HG03571 (cell line): ENCODE data around the gene MCTP1.
A peak's percentile ranks its signal among the peaks of the same experiment; 100 is the strongest.
"Not testable (repeated sequence)": the region's sequence is repeated elsewhere in the genome, so short reads cannot be mapped to it uniquely, and the experiment has no call there.

ENCODE experiments used
- ATAC-seq: cut with Tn5 transposase; IDR thresholded peaks from one replicate; pipeline ENCODE4 v1.9.1; 2021; ENCODE audit not compliant: unreplicated experiment

MCTP1 gene

DNA sequence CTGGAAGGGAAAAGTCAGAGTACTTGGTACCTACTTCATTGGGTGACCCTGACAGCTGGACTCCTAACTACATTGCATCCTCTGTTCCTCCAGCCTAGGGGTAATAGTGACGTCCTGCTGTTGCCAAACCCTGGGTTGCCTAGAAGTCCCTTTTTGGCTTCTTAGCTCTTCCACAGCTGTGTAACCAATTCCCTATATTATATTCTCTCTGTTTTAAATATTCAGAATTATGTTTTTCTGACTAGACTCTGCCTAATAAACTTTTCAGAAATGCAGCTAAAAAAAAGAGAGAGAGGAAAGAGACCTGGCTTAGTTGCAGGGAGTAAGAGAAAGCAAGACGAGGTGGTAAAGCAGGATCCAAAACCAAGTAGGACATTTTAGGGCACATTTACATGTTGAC lies 28.4 kb downstream of the MCTP1 start:
- ATAC-seq, result no peak

- ATAC-seq, result no peak
Observed at GRCh38 chr5:95252801-95253200, 32.1 kb downstream of the MCTP1 start.

- ATAC-seq, result no peak
Observed at GRCh38 chr5:95251185-95251584, 33.7 kb downstream of the MCTP1 start.

GRCh38 chr5:95244479-95244878 lies 40.4 kb downstream of the MCTP1 start:
- no peak for ATAC-seq

GRCh38 chr5:95241635-95242034 lies 43.3 kb downstream of the MCTP1 start:
- ATAC-seq, result peak; percentile 97

DNA sequence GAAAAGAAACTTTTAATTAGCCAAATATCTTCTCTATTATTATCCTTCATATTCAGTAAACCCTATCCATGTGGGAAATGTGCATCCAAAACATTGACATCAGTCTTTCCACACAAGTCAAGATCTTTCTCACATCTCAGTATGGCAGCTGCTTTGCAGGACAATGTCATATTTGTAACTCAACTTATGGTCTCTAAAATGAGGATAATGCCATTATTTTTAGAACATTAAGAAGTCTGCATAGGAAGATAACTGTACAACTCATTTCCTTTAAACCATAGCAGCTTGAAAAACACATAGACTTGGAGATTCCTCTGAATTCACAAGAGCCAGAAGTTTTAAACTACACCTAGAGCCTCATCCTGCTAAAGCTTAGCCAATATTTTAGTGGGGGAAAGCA lies 43.7 kb downstream of the MCTP1 start:
- no peak for ATAC-seq

DNA sequence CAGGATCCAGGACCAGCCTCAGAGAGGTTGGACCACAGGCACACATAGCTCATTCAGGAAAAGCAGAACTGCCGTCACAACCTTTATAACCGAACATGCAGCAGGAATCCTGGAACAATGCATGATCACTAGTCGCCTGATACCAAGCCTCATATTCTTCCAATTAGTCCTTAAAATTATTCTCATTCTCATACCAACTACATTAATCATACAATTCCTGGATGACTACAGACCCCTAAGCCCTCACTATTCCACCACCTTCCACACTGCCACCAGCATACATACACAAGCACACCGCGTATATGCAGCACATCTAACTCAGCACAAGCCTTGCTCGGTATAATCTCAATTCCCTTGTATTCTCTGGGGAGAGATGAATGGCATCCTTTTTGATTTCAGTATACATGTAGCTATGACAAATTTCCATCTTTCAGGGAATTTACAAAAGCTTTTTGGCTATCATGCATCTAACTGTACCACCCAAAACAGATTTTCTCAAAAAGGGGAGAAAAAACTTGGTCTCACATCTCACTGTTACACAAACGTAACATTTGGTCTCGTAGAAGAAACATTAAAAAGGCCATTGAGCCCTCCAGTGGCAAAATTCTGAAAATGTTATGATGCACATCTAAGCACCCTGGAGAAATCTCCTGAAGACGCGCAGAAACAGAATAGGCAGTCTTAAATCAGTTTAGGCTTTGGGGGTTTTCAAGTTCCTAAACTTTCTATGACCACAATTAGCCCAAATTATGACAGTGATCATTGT lies 46.2 kb downstream of the MCTP1 start:
- no peak for ATAC-seq

DNA sequence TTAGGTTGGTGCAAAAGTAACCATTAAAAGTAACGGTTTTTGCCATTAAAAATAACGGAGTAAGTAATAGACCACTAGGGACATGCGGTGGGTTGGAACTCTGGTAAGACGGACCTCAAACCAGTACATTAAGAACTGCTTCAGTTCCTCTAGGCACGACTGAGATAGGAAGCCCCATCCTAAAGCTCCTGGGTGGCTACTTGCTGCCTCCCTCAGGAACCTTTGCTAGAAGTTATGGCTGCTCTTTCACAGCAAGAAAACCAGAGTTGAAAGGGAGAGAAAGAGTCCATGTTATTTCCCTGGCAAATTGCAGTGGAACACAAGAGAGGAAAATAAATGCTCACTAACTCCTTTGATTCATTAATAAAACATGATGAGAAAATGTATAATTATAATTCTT lies 47.6 kb downstream of the MCTP1 start:
- no peak for ATAC-seq

- no peak for ATAC-seq
Observed at GRCh38 chr5:95235439-95235982, 49.4 kb downstream of the MCTP1 start.

DNA sequence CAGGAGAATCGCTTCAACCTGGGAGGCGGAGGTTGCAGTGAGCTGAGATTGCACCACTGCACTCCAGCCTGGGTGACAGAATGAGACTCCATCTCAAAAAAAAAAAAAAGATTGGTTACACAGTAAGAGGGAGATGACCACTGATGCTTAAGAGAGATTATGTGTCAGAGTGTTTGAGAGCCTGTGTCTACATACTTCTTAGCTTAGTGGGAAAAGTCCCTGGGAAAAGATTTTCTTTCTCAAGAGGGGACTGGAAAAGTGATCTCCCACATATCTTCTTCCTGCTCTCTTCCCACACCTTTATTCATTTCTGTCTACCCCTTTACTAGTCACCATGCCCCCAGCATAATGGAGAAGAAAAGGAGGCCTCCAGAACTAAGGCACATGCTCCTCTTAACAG lies 55.2 kb downstream of the MCTP1 start:
- ATAC-seq, result no peak

DNA sequence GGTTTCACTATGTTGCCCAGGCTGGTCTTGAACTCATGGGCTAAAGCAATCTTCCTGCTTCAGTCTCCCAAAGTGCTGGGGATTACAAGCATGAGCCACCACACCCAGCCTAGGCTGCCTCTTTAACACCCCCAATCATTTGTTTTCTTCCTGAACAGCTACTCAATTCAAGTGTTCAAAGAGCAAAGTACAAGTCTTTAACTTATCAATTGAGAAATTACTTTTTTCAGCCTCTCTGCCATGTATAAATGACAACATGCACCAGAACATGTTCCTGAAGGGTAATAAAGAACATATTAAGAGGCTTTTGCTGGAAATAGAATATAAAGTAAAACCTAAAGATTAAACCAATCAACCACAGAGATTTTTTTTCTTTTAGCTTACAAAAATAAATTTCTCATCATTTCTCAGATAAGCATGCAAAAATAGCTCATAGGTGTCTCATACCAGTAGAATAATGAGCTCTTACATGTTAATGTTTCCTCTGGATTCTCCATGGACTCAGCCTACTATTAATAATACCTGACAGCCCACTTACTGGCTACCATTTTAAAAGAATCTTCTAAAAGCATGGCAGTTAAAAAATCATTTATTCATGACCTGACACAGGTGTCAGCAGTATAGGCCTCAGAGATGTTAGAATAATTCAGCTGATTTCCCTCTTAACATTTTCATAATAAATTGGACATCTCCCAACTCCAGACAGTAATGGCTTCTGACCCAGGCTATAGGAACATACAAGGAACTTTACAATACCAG lies 60.0 kb downstream of the MCTP1 start:
- no peak for ATAC-seq

DNA sequence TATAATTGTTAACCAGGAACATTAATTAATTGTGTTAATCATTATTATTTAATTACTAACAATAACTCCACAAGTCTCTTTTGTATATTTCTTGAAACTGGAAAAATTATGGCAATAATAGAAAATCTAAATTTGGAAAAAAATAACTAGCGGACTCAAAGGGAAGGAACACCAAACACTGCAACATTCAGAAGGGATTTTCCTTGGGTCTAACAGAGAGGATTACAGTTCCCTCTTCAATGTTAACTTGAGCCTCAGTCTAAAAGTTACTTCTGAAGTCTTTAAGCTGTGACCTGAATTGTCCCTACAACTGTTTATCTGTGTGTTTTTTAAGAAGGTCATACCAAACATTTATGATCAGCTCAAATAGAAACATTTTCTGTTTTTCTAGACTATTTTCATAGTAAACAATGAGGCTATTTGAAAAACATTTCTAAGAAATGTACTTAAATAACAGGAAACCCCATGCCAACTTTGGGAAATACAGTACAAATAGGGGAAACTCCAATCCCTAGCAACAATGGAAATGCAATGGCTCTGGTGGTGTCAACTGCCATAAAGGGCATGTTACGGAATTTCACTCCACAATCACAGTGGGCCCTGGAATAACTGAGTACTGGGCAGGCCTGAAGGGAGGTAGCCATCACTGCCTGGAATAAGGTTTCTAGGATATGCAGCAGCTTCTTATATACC lies 61.2 kb downstream of the MCTP1 start:
- ATAC-seq, result no peak

DNA sequence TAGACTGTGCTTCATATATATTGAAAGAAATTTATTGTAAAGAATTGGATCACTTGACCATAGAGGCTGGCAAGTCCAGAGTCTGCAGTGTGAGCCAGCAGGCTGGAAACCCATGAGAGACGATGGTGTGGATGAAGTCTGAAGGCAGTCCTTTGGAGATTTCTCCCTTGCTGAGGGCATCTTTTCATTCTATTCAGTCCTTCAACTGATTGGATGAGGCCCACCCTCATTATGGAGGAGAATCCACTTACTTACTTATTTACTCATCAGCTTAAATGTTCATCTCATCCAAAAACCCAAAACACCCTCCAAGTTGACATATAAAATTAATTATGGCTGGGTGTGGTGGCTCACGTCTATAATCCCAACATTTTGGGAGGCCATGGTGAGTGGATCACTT lies 62.1 kb downstream of the MCTP1 start:
- ATAC-seq, result no peak

- no peak for ATAC-seq
Observed at GRCh38 chr5:95221234-95221633, 63.7 kb downstream of the MCTP1 start.

- no peak for ATAC-seq
Observed at GRCh38 chr5:95220381-95220780, 64.5 kb downstream of the MCTP1 start.

GRCh38 chr5:95219411-95219810 lies 65.5 kb downstream of the MCTP1 start:
- no peak for ATAC-seq

DNA sequence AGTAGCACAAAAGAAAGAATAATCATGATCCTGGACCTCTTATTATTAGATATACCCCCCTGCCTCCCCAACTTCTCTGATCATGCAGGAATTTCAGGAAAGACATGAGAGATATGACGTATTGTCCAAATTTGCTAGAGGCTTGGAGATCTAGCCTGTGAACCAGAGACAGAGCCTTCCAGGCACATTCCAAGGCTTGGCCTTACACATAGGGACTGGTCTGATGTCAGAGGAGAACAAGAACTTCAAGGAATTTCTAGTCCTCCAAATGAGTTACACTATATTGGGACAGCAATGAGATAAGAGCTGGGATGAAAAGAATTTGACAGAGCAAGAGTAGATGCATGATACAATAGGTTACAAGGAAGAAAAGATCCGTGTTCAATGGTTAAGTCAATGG lies 67.0 kb downstream of the MCTP1 start:
- ATAC-seq, result no peak

GRCh38 chr5:95217351-95217750 lies 67.5 kb downstream of the MCTP1 start:
- ATAC-seq, result no peak

- ATAC-seq, result no peak
Observed at GRCh38 chr5:95216136-95216955, 68.5 kb downstream of the MCTP1 start.

- ATAC-seq, result not testable (repeated sequence)
Observed at GRCh38 chr5:95207811-95208210, 77.1 kb downstream of the MCTP1 start.

GRCh38 chr5:95194856-95195255 lies 90.0 kb downstream of the MCTP1 start:
- ATAC-seq, result no peak
